HEK293 (cell line): ENCODE results near the gene PANK4.

Experiments
- CTCF ChIA-PET: fragments of 350-600 bp; formaldehyde crosslinking; extraction: SDS; loops from one replicate; lab custom pipeline; 2021; ENCODE audit warnings: antibody characterized with exemption; lab: Yijun Ruan, JAX
- POLR2A ChIA-PET: fragments of 300-600 bp; formaldehyde crosslinking; extraction: SDS; loops from one replicate; lab custom pipeline; 2020; ENCODE audit warnings: antibody characterized with exemption, inconsistent platforms; lab: Yijun Ruan, JAX
- H3K27ac ChIP-seq: fragments of 200-500 bp; sonication (Bioruptor generic); 2 replicates; pipeline ENCODE4 v1.5.1; 2014; ENCODE audit warnings: low read depth, low read length, control low read depth, inconsistent platforms; ENCODE audit errors: extremely low read depth
- H3K36me3 ChIP-seq, 2 experiments: fragments of 200-500 bp in 1 of 2; sonication (Bioruptor generic) in 1 of 2; 1 replicate in 1 of 2; 2 replicates in 1 of 2; pipeline ENCODE4 v1.5.1; 2014 to 2017; ENCODE audit warnings: inconsistent platforms in 2 of 2, low read length in 2 of 2; ENCODE audit not compliant: control insufficient read depth in 2 of 2, insufficient read depth in 1 of 2
- H3K4me1 ChIP-seq: fragments of 200-500 bp; sonication (Bioruptor generic); 2 replicates; pipeline ENCODE4 v1.5.1; 2014; ENCODE audit warnings: mild to moderate bottlenecking, low read length, inconsistent platforms; ENCODE audit not compliant: control insufficient read depth, insufficient read depth
- H3K4me3 ChIP-seq: 2 replicates; pipeline ENCODE4 v1.5.1; 2011; ENCODE audit warnings: low read depth, mild to moderate bottlenecking, control low read depth, low read length, moderate library complexity
- H3K9me3 ChIP-seq: fragments of 200-500 bp; sonication (Bioruptor generic); 2 replicates; pipeline ENCODE4 v1.5.1; 2014; ENCODE audit warnings: low read depth, low read length, inconsistent platforms; ENCODE audit not compliant: control insufficient read depth, insufficient read depth
- CTCF ChIP-seq: fragments of 450-650 bp; formaldehyde crosslinking; IDR thresholded peaks from 2 replicates; pipeline ENCODE4 v1.5.1; 2016; ENCODE audit warnings: missing biosample characterization, missing genetic modification characterization
- GFI1B ChIP-seq: fragments of 450-650 bp; formaldehyde crosslinking; IDR thresholded peaks from 2 replicates; pipeline ENCODE4 v1.5.1; 2016; ENCODE audit warnings: missing biosample characterization, missing genetic modification characterization
- PBX3 ChIP-seq: sonication (generic); formaldehyde crosslinking; IDR thresholded peaks from 2 replicates; pipeline ENCODE4 v1.8.1; 2022; ENCODE audit warnings: mild to moderate bottlenecking, moderate library complexity, missing genetic modification reagents
- PRDM6 ChIP-seq: fragments of 450-650 bp; formaldehyde crosslinking; IDR thresholded peaks from 2 replicates; pipeline ENCODE4 v1.5.1; 2017; ENCODE audit warnings: missing biosample characterization, missing genetic modification characterization
- REST ChIP-seq: fragments of 450-650 bp; formaldehyde crosslinking; IDR thresholded peaks from 2 replicates; pipeline ENCODE4 v1.5.1; 2016; ENCODE audit warnings: missing biosample characterization, missing genetic modification characterization
- TRIM28 ChIP-seq: IDR thresholded peaks from 2 replicates; pipeline ENCODE4 v1.6.1; 2011; ENCODE audit warnings: low read length, control low read depth, borderline replicate concordance
- YY2 ChIP-seq: fragments of 450-650 bp; formaldehyde crosslinking; IDR thresholded peaks from 2 replicates; pipeline ENCODE4 v1.5.1; 2016; ENCODE audit warnings: missing biosample characterization, missing genetic modification characterization
- ZBTB6 ChIP-seq: fragments of 450-650 bp; formaldehyde crosslinking; IDR thresholded peaks from 2 replicates; pipeline ENCODE4 v1.5.1; 2017; ENCODE audit warnings: missing biosample characterization, missing genetic modification characterization
- ZBTB8A ChIP-seq: fragments of 450-650 bp; formaldehyde crosslinking; IDR thresholded peaks from 2 replicates; pipeline ENCODE4 v1.5.1; 2016; ENCODE audit warnings: missing biosample characterization, missing genetic modification characterization
- ZEB2 ChIP-seq: fragments of 450-650 bp; formaldehyde crosslinking; IDR thresholded peaks from 2 replicates; pipeline ENCODE4 v1.5.1; 2016; ENCODE audit warnings: missing biosample characterization, missing genetic modification characterization
- ZIC2 ChIP-seq: fragments of 450-650 bp; formaldehyde crosslinking; IDR thresholded peaks from 2 replicates; pipeline ENCODE4 v1.5.1; 2016; ENCODE audit warnings: missing biosample characterization, missing genetic modification characterization
- ZNF174 ChIP-seq: fragments of 450-650 bp; formaldehyde crosslinking; IDR thresholded peaks from 2 replicates; pipeline ENCODE4 v1.5.0; 2017; ENCODE audit warnings: missing biosample characterization, mild to moderate bottlenecking, missing genetic modification characterization
- ZNF19 ChIP-seq: fragments of 450-650 bp; formaldehyde crosslinking; IDR thresholded peaks from 2 replicates; pipeline ENCODE4; 2016; ENCODE audit warnings: missing biosample characterization, missing genetic modification characterization, low read depth
- ZNF311 ChIP-seq: fragments of 450-650 bp; formaldehyde crosslinking; IDR thresholded peaks from 2 replicates; pipeline ENCODE4 v1.5.1; 2017; ENCODE audit warnings: missing biosample characterization, missing genetic modification characterization, borderline replicate concordance
- ZNF394 ChIP-seq: fragments of 450-650 bp; formaldehyde crosslinking; IDR thresholded peaks from 2 replicates; pipeline ENCODE4 v1.5.1; 2016; ENCODE audit warnings: missing biosample characterization, missing genetic modification characterization, mild to moderate bottlenecking, moderate library complexity, borderline replicate concordance
- ZNF518A ChIP-seq: fragments of 450-650 bp; formaldehyde crosslinking; conservative IDR thresholded peaks from 2 replicates; pipeline ENCODE4 v1.5.1; 2016; ENCODE audit warnings: low read depth, missing biosample characterization, missing genetic modification characterization
- ZNF530 ChIP-seq: fragments of 450-650 bp; formaldehyde crosslinking; IDR thresholded peaks from 2 replicates; pipeline ENCODE4 v1.5.1; 2016; ENCODE audit warnings: low read depth, missing biosample characterization, missing genetic modification characterization
- ZNF776 ChIP-seq: fragments of 450-650 bp; formaldehyde crosslinking; IDR thresholded peaks from 2 replicates; pipeline ENCODE4 v1.5.0; 2017; ENCODE audit warnings: missing biosample characterization, missing genetic modification characterization, borderline replicate concordance
- ZXDB ChIP-seq: fragments of 450-650 bp; formaldehyde crosslinking; IDR thresholded peaks from 2 replicates; pipeline ENCODE4 v1.5.1; 2016; ENCODE audit warnings: missing biosample characterization, missing genetic modification characterization

Gene PANK4

GRCh38 chr1:2556678-2557481, 30.5 kb upstream of the PANK4 start:
- Histone ChIP-seq H3K4me1 (no peaks in the 10 kb centered on the region), H3K27ac (no peak overlapping the region), H3K36me3 (no peaks in the 10 kb centered on the region), H3K9me3 (no peaks in the 10 kb centered on the region), H3K4me3 (no peak overlapping the region)
- TF ChIP-seq ZNF776 (no peak), CTCF (tag by site-specific recombination) (peak; percentile 8; the same call in 1 of the 2 replicates), ZBTB6 (tag by site-specific recombination) (peak; percentile 80), GFI1B (no peak), ZNF530 (tag by site-specific recombination) (no peak), PBX3 (CRISPR knock-in tag) (no peak)
- POLR2A ChIA-PET, result no interaction called here
- CTCF ChIA-PET, result no interaction called here

- CTCF ChIA-PET, result interaction anchor here (0.8 kb wide), 1 partner anchor 229 kb away, joined by 3 read pairs; no protein-coding TSS in a partner anchor
- POLR2A ChIA-PET, result interaction anchor here (0.5 kb wide), 1 partner anchor 167 kb away, joined by 3 read pairs; no protein-coding TSS in a partner anchor
- H3K4me3 ChIP-seq, result no peak within 1 kb of the TSS
- no peaks in the 10 kb centered on the region for H3K36me3 ChIP-seq
- H3K9me3 ChIP-seq, result no peaks in the 10 kb centered on the region
- no peak within 1 kb of the TSS for H3K27ac ChIP-seq
- H3K4me1 ChIP-seq, result no peaks in the 10 kb centered on the region
- TF ChIP-seq ZNF311 (tag by site-specific recombination) (no peak), YY2 (tag by site-specific recombination) (no peak), ZXDB (tag by site-specific recombination) (no peak), ZNF394 (tag by site-specific recombination) (no peak), ZNF518A (tag by site-specific recombination) (no peak), REST (peak; percentile 83), ZIC2 (tag by site-specific recombination) (peak; percentile 100), GFI1B (no peak), TRIM28 (no peak), ZEB2 (no peak), ZNF19 (tag by site-specific recombination) (no peak), ZBTB8A (tag by site-specific recombination) (no peak), ZNF174 (tag by site-specific recombination) (no peak), PRDM6 (tag by site-specific recombination) (no peak)
Measured at GRCh38 chr1:2556277-2556677, 29.9 kb upstream of the PANK4 start, which contains the start of gene TNFRSF14. Gene TNFRSF14 (plus strand): TSS chr1:2556371. CDS start chr1:2556665, 294 bp downstream.
